Sigmoid colon (tissue), 4 donors: ENCODE data around the gene CST6.

Experiments
- CTCF ChIP-seq, 4 experiments: fragments of 450-650 bp in 3 of 4; fragments of 200-600 bp in 1 of 4; IDR thresholded peaks; one replicate each; pipeline ENCODE4 v1.5.1; 2016 to 2019; ENCODE audit warnings: antibody characterized with exemption in 4 of 4, mild to moderate bottlenecking in 3 of 4, moderate library complexity in 2 of 4
- EP300 ChIP-seq, 4 donors: sonication (generic); formaldehyde crosslinking; IDR thresholded peaks; one replicate each; pipeline ENCODE4 v1.6.1; 2017; ENCODE audit warnings: antibody characterized with exemption in 4 of 4
- POLR2A ChIP-seq, 2 donors: fragments of 450-650 bp; IDR thresholded peaks; one replicate each; pipeline ENCODE4 v1.6.1; 2016; ENCODE audit warnings: antibody characterized with exemption in 2 of 2, mild to moderate bottlenecking in 2 of 2, moderate library complexity in 2 of 2
- POLR2AphosphoS5 ChIP-seq, 4 donors: sonication (generic); formaldehyde crosslinking; IDR thresholded peaks; one replicate each; pipeline ENCODE4 v1.6.1; 2017; ENCODE audit warnings: antibody characterized with exemption in 4 of 4

GRCh38 chr11:65973439-65974110 lies 38.2 kb upstream of the CST6 start:
- no peak for TF ChIP-seq CTCF (IDR thresholded peaks at IDR 0.05)
- TF ChIP-seq POLR2AphosphoS5 (IDR thresholded peaks at IDR 0.05) = no peak
- no peak for TF ChIP-seq POLR2A (IDR thresholded peaks at IDR 0.05)
- TF ChIP-seq EP300 (IDR thresholded peaks at IDR 0.05) = no peak
